GM21528 (cell line): ENCODE results near the gene ODF4.
"Not testable (repeated sequence)": the region's sequence is repeated elsewhere in the genome, so short reads cannot be mapped to it uniquely, and the experiment has no call there.

Experiments
- ATAC-seq: cut with Tn5 transposase; IDR thresholded peaks from one replicate; pipeline ENCODE4 v1.9.1; 2021; ENCODE audit warnings: mild to moderate bottlenecking, moderate library complexity; ENCODE audit not compliant: unreplicated experiment, low FRiP score

Gene ODF4

DNA sequence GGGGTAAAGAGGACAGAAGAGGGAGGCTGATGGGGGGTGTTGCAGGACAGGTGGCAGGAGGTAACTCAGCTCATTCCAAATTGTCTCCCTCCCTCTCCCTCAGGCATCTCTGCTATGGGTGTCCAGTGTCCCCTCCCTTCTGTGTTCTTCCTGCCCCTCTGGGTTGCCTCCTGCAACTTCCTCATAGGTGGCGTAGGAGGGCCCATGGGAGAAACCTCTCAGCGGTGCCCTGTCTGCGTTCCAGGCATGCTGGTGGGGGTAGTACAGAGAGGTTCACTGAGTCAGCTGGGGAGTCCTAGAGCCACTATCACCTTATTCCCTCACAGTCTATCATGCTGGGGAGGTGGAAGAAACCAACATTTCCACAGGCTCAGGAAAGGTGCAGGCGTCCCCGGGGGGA lies 14.7 kb upstream of the ODF4 start:
- no peak for ATAC-seq

DNA sequence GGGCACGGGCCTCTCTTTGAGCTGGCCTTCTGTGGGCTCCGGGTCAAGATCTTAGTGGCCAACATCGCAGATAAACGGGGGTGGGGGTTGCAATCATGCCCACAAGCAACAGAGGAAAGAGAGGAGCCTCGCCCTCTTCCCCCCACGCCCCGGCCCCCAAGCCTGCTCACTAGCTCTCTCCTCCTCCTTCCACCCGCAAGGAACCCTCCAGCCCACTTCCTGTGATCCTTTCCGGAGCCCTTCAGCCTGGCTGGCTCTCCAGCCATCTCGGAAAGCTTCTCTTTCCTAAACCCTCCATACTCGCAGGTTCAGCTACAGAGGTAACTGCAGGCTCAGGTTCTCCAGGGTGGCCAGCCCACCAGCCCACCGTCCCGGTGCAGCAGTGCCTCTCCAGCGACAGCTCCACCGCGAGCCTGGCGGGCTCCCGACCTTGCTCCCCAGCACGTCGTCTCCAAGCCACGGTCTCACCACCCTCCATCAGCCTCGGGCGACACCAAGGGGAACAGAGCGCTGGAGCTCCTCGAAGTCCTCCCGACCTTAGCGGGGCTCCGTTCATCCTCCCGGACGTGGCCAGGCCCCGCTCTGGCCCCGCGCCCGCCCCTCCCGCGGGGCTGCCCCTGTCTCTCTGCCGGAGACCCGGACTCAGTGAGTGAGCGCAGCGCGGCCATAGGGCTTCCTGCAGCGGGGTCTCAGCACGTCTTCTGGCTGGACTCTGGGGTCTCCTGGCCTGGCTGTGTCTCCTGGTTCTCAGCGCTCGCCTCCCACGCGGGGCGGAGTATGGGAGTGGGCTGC lies 12.9 kb upstream of the ODF4 start:
- ATAC-seq = no peak

DNA sequence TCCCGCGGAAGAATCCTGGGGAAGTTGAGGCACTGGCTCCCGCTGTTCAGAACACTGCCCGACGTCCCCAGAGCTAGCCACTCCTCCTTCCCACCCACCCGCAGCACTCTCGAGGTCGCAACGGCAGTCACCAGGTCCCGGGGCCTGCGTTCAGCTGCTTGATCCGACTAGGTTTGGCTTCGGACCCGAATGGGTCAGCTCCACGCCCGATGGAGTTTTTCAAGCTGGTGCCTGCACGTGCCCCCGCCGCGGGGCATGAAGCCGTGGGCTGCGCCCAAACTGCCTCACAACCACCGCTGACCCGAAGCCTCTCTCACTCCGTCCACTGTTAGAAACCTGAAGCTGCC lies 12.4 kb upstream of the ODF4 start:
- no peak for ATAC-seq

DNA sequence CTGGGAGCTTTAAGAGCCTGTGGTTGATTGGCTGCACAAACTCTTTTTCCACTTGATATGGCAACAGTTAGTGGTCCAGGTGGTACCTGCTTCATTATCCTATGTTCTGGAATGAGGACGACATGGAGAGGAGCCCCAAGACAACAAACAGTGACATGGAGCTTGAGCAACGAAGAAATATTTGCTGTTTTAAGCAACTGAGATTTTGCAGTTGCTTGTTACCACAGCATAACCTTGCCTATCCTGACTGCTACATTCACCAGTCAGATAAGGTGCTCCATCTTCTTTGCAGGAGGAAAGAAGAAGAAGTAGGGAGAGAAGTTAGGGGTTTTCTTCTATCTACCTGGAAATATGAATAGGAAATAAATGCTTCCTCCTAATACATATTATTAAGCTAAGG lies 7.5 kb upstream of the ODF4 start:
- no peak for ATAC-seq

DNA sequence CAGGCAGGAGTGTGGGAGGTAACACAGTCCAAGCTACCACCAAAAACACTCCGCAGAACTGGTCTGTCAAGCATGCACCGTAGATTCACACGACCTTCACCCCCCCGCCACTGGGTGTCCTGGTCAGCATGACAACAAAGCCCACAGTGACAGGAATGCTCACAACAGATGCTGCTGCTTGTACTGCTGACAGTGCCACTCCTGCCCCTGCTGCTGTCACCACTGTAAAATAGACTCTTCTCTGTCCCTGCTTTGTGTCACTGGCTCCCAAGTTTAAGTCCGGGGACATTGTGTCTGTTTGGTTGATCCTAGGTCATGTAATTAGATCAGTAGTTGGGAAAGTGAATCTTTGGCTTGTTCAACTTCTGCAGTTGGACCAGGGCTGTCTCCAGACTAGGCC lies 7.0 kb upstream of the ODF4 start:
- no peak for ATAC-seq

DNA sequence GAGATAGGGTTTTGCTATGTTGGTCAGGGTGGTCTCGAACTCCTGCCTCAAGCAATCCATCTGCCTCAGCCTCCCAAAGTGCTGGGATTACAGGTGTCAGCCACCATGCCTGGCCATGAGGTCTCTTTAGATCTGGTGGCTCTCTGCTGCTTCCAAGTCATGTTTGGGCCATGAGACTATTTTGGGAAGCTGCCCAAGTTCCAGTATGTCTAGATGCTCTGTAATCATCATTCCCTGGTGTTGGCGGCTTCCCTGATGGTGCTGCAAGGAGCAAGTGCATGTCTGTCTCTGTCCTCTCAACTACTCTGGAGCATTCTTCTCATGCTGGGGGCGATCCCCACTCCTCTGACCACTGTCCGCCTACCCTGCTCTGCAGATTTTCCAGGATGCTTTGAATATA lies 6.4 kb upstream of the ODF4 start:
- ATAC-seq = no peak

DNA sequence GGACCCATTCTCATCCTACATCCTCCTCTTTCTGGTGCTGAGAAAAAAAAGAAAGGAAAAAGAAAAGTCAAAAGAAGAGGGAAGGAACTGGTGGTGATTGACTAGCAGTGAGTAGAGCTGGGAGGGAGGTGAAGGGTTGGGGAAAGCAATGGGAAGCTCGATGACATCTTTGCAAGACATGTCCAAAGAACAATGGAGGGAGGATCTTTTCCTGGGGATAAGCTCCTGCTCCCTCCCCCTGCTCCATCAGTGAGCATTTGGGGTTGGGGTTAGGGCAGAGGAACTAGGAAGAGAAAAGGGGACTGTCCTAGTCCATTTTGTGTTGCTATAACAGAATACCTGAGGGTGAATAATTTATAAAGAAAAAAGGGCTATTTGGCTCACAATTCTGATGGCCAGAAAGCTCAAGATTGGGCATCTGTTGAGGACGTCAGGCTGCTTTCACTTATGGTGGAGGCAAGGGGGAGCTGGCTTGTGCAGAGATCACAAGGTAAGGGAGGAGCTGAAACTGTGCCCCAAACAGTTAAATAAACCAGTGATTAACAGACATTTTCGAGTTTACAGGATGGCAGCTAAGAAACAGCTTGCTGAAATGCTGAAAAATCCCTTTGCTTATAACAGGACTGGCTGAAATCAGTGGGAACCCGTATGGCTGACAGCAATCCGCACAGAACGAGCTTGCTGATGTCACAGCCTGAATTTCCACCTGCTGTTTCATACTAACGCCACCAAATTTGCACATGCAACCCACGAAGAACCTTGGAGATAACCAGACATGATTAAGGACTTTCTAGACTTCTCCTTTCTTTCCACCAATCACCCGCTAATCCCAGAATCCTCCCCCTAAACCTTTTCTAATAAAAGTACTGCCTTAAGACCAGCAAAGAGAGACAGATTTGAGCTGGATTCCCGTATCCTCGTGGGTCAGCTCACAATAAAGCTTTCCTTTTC lies 1.6 kb upstream of the ODF4 start:
- no peak for ATAC-seq

DNA sequence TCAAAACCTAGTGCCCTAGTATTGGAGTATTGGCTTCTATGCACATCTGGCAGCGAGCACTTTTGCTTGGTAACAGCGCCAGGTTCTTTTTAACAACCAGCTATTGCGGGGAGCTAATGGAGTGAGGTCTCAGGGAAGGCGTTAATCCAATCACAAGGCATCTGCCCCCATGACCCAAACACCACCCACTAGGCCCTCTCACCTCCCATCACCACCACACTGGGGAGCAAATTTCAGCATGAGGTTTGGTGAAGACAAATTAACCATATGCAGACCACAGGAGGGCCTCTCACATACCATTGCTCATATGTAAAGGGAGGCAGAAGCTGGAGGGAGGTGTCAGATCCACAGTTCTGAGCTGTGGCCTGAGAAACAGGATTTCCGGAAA lies 893 bp upstream of the ODF4 start:
- ATAC-seq = no peak

DNA sequence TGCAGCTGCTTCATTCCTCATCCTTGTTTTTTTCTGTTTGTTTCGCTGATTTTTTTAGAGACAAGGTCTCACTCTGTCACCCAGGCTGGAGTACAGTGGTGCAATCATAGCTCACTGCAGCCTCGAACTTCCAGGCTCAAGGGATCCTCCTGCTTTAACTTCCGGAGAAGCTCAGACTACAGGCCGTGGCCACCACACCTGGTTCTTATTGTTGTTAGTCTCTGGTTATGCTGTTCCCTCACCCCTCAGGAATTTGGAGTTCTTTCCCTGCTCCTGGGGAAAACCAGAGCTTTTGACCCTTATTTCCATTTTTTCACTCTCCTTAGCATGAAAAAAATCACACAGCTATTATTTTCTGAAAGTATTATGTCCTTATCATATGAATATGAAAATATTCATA lies 1.8 kb downstream of the ODF4 start:
- ATAC-seq = no peak

DNA sequence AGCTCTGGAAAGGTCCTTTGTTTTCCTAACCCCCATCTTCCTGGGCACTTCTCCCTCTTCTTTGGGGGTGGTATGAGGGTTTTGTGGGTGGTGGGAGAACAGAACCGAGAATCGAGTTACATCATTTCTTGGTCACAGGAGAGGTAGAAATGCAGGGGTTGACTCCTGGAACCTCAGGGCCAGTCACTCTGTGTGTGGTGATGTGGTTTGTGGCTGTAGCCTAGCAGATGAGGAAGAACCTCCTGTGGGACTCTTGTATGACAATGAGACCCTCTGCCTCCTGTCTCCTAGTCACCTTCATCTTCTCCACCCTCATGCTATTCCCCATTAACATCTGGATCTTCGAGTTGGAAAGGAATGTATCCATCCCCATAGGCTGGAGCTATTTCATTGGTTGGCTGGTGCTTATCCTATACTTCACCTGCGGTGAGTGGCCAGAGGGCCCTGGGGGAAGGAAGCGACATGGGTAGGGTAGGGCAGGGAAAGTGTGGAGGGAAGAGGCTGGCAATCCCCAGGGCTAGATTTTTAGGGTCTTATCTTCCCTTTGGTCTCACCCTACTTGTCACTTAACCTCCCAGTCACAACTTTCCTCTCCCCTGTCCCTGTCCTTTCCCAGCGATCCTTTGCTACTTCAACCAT lies 5.5 kb downstream of the ODF4 start:
- ATAC-seq = no peak

DNA sequence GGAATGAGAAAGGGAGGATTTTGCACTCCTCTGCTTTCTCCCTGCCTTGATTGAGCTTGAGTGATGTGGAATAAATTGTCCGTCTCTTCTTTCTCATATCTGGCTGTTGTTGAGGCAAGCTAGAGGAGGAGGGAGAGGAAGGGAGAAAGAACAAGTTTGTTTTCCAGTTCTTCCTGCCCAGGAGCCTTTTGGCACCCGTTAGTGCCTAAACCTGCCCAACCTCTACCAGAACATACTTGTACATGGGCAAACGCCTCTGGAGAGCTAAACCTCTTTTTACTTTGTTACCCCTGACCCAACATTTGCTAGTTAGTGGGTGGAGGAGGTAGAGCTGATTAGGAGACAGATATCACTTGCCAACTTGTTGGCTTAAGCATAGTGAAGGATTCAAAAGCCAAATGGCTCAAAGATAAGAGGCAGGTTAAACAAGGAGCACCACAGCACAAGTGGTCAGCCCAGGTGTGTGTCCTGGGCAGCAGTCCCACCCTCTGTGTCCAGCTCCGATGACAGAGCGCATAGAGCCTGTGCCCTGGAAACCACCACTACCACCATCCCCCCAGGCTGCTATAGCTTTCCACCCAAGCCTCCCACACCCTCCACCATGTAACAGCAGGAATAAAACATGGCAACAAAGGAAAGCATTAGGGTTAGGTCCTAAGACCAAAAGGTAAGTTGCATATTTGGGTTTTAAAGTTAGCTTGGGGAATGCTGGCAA lies 6.5 kb downstream of the ODF4 start:
- no peak for ATAC-seq

DNA sequence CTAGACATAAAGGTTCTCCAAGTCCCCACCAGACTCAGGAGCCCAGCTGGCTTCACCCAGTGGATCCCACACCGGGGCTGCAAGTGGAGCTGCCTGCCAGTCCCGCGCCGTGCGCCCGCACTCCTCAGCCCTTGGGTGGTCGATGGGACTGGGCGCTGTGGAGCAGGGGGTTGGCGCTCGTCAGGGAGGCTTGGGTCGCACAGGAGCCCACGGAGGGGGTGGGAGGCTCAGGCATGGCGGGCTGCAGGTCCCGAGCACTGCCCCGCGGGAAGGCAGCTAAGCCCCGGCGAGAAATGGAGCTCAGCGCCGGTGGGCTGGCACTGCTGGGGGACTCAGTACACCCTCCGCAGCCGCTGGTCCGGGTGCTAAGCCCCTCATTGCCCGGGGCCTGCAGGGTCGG lies 7.4 kb downstream of the ODF4 start:
- ATAC-seq = not testable (repeated sequence)

DNA sequence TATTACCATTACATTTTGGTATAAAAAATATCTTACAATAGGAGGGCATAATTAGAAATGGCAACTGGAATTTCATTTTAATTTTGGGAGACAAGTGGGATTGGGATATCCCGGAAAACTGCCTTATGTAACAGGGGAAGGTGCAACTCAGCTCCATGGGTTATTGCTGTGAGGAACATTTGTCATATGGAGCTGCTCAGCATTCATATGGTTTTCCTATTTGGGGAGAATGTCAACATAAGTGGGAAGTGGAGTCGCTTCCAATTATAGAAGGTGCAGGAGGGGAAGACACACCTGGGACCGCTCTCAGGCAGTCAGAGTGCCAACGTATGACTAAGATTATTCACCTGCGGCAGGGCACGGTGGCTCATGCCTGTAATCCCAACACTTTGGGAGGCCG lies 10.7 kb downstream of the ODF4 start:
- ATAC-seq = no peak

DNA sequence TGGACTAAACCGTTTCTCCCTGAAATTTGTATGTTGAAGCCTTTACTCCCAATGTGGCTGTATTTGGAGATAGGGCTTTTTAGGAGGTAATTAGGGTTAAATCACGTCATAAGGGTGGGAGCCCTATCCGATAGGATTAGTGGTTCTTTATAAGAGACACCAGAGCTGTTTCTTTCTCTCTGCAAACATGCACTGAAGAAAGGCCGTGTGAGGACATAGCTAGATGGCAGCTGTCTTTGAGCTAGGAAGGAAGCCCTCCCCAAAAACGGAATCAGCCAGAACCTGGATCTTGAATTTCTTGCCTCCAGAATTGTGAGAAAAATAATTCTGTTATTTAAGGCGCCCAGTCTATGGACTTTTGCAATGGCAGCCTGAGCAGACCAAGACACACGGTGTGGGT lies 14.1 kb downstream of the ODF4 start:
- no peak for ATAC-seq

DNA sequence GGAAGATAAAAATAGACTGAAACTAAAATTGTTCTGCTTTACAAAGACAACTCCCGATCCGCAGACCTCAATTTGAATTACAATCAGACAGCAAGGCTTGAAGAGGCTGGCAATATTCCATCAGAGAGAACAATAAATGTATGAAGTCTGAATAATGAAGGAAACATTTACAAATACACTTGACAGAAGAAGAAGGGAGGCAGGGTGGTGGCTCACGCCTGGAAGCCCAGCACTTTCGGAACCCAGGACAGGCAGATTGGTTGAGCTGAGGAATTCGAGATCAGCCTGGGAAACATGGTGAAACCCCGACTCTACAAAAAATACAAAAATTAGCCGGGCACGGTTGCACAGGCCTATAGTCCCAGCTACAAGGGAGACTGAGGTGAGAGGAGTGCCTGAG lies 14.6 kb downstream of the ODF4 start:
- ATAC-seq = no peak

DNA sequence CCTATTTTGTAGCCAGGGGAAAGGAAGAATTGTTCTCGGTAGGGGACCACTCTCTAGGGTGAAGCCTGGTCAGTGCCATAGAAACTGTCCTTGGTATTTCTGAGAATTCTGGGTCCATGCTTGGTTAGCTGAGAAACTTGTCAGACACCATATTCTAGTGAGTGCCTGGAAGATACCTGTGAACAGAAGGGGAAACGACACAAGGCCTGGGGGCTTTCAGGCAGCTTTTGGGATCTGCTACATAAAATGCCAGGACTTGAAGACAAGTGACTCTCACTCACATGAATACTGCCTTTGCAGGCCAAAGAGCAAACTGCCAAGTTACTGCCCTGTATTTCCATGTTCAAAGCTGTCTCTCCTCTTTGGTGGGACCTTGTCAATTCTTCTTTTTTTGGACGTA lies 18.3 kb downstream of the ODF4 start:
- ATAC-seq = no peak

DNA sequence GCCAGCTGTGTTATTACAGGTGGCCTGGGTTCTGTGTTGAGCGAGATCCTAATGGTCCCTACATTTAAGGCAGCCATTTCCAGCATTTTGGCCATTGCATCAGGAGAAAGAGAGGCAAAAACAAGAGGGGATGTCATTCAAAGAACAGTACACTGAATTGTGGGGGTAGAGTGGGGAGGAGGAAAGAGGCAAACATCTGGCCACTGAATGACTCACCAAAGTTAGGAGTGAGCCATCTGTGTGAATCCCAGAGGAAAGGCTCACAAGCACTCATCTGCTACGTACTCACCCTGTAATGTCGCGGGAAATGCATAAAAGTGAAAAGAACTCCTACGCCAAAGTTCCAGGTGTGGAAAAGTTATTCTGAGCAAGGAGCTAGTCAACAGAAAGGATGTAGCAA lies 20.1 kb downstream of the ODF4 start:
- ATAC-seq = no peak

DNA sequence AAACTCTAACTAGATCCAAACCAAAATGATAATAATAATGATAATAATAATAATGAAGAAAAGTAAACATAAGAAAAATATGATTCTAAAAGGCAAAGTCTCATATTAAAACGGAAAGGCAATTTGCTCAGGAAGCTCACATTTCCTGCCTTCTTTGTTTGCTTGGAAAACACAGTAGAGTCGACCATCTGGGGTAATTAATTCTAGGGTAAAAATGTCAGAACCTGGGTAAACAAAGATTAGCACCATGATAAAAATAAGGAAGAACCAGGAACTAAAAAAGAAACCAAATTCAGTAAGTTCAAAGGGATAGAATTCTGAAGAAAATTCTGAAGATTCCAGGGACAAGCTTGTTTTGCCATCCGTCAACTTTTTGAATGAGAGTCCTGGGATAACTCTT lies 20.6 kb downstream of the ODF4 start:
- no peak for ATAC-seq

DNA sequence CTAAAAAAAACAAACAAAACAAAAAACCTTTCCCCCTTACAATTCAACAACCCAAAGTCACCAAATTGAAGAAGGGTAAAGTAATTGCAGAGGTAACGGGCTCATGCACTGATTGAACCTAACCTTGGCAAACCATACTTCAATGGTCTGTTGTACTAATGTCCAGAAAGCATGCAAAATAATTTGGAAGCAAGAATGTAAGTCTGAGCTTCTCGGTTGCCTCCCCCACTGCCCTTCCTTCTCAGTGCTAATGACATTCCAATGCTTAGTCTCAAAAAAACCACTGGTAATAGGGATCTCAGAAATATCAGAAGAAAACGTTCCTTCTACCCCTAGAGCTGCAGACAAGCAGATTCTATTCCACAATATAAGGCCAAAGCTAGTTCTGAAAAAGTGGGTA lies 21.1 kb downstream of the ODF4 start:
- no peak for ATAC-seq

DNA sequence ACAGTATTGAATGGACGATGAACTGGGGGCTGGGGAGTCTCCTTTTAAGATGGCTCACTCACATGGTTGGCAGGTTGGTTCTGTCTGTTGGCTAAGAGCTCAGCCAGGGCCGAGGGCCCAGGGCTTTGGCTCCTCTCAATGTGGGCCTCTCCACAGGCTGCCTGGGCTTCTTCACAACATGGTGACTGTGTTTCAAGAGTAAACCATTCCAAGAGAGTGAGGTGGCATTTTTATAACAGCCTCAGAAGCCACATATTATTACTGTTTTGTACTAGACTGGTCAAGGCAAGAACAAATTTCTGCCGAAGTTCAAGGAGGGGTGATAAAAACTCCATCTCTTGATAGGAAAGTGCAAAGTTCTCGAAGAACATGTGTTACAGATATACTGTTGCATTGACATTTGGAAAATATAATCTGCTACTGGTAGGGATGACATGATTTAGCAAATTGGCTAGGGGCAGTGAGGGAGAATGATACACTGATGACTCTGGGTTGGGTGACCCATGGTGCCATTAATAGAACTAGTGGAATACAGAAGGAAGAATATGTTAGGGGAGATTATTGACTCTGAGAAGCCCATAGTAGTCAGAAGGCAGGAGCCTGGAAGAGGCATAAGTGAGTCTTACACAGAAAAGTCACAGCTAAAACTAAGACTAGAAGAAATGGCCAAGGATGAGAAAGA lies 23.2 kb downstream of the ODF4 start:
- ATAC-seq = no peak
